ENCODE measurements around the gene CXCL11.

DNA sequence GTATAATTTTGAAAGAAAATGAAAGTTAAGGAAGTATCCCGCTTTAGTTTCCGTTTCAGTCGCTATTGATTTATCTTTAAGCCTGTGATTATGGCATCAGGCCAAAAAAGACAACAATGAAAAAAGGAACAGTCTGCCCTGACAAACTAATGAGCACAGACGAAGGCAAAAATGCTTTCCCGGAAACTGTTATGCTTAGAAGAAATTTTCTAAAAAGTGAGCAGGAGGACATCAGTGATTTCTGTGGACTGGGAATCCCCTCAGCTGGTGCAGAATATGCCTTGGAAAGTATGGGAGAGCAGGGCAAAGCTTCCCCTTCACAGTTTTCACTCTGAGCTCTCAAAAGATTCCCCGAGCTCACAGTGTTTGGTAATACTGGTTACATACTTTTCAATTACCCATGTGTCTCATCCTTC lies 7.5 kb downstream of the CXCL11 start:
- TF ChIP-seq ZNF678 (CRISPR knock-in tag; IDR thresholded peaks at IDR 0.05) (no peak), ETV6 (CRISPR knock-in tag; conservative IDR thresholded peaks at IDR 0.05) (no peak), ZNF121 (CRISPR knock-in tag; IDR thresholded peaks at IDR 0.05) (no peak), TCF7L2 (IDR thresholded peaks at IDR 0.05; ENCODE audit: low read depth, low read length) (no peak), POLR2AphosphoS5 (IDR thresholded peaks at IDR 0.05; ENCODE audit: low read depth, low read length) (no peak)
- TF ChIP-seq, protein P1, sequence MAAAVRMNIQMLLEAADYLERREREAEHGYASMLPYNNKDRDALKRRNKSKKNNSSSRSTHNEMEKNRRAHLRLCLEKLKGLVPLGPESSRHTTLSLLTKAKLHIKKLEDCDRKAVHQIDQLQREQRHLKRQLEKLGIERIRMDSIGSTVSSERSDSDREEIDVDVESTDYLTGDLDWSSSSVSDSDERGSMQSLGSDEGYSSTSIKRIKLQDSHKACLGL (CRISPR knock-in tag; IDR thresholded peaks at IDR 0.05), result no peak
- TF ChIP-seq, protein P2, sequence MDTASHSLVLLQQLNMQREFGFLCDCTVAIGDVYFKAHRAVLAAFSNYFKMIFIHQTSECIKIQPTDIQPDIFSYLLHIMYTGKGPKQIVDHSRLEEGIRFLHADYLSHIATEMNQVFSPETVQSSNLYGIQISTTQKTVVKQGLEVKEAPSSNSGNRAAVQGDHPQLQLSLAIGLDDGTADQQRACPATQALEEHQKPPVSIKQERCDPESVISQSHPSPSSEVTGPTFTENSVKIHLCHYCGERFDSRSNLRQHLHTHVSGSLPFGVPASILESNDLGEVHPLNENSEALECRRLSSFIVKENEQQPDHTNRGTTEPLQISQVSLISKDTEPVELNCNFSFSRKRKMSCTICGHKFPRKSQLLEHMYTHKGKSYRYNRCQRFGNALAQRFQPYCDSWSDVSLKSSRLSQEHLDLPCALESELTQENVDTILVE (CRISPR knock-in tag; IDR thresholded peaks at IDR 0.05), result no peak
- TF ChIP-seq, protein P3, sequence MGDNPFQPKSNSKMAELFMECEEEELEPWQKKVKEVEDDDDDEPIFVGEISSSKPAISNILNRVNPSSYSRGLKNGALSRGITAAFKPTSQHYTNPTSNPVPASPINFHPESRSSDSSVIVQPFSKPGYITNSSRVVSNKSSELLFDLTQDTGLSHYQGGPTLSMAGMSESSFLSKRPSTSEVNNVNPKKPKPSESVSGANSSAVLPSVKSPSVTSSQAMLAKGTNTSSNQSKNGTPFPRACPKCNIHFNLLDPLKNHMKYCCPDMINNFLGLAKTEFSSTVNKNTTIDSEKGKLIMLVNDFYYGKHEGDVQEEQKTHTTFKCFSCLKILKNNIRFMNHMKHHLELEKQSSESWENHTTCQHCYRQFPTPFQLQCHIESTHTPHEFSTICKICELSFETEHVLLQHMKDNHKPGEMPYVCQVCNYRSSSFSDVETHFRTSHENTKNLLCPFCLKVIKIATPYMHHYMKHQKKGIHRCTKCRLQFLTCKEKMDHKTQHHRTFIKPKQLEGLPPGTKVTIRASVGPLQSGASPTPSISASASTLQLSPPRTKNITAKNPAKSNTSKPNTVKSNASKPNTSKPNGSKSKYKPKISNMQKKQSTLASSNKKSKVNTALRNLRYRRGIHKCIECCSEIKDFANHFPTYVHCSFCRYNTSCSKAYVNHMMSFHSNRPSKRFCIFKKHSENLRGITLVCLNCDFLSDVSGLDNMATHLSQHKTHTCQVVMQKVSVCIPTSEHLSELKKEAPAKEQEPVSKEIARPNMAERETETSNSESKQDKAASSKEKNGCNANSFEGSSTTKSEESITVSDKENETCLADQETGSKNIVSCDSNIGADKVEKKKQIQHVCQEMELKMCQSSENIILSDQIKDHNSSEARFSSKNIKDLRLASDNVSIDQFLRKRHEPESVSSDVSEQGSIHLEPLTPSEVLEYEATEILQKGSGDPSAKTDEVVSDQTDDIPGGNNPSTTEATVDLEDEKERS (CRISPR knock-in tag; IDR thresholded peaks at IDR 0.05), result no peak
